ENCODE data around the gene SLC45A2. TPM values are rescaled to one million over a fixed set of nuclear protein-coding genes. Genes with fewer than 3 reads are reported as not detected.

The SLC45A2 gene
- total RNA-seq, 1 experiment from 2014 or later, result 0.28 TPM

GRCh38 chr5:34007621-34008600 lies 23.4 kb upstream of the SLC45A2 start, which contains the start of gene AMACR:
TSS of gene AMACR (minus strand) at chr5:34008050. CDS start at chr5:34008019, 31 bp downstream.
- Histone ChIP-seq H3K4me1 (ENCODE audit: insufficient read depth, low read length, poor library complexity, severe bottlenecking) (peaks cover 13% of the 10 kb centered on the region), H3K27me3 (replicated peaks; ENCODE audit: insufficient read depth, low read depth, low read length, poor library complexity) (no peaks in the 10 kb centered on the region), H3K27ac (ENCODE audit: low read depth, low read length, poor library complexity, severe bottlenecking) (peak within 1 kb of the TSS; percentile 82), H3K36me3 (ENCODE audit: insufficient read depth, low read length, poor library complexity, severe bottlenecking) (no peaks in the 10 kb centered on the region), H3K9me3 (ENCODE audit: low read depth, low read length, poor library complexity, severe bottlenecking) (no peaks in the 10 kb centered on the region), H3K4me3 (ENCODE audit: low read depth, low read length, poor library complexity, severe bottlenecking) (peak within 1 kb of the TSS; percentile 77)
- DNase-seq (ENCODE audit: low spot score), result peak; percentile 96
- TF ChIP-seq EZH2 (IDR thresholded peaks at IDR 0.05; ENCODE audit: borderline replicate concordance, low read depth, low read length, poor library complexity, severe bottlenecking), result no peak
- TF ChIP-seq, protein P1, sequence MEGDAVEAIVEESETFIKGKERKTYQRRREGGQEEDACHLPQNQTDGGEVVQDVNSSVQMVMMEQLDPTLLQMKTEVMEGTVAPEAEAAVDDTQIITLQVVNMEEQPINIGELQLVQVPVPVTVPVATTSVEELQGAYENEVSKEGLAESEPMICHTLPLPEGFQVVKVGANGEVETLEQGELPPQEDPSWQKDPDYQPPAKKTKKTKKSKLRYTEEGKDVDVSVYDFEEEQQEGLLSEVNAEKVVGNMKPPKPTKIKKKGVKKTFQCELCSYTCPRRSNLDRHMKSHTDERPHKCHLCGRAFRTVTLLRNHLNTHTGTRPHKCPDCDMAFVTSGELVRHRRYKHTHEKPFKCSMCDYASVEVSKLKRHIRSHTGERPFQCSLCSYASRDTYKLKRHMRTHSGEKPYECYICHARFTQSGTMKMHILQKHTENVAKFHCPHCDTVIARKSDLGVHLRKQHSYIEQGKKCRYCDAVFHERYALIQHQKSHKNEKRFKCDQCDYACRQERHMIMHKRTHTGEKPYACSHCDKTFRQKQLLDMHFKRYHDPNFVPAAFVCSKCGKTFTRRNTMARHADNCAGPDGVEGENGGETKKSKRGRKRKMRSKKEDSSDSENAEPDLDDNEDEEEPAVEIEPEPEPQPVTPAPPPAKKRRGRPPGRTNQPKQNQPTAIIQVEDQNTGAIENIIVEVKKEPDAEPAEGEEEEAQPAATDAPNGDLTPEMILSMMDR (conservative IDR thresholded peaks at IDR 0.05; ENCODE audit: low read depth, low read length), result no peak
- ChIA-PET CTCF (no interaction called here), POLR2A (ENCODE audit: low non-redundant PET) (interaction anchor here (0.7 kb wide), 2 partner anchors 12 to 921 kb away, joined by 3 to 4 read pairs; no protein-coding TSS in a partner anchor)
- BruUV-seq (replicated peaks), result no TSS peak
- intact Hi-C loops (cut with micrococcal nuclease; ENCODE audit: unreplicated experiment), result no loop called here

GRCh38 chr5:34007201-34007620 lies 22.7 kb upstream of the SLC45A2 start:
- no peaks in the 10 kb centered on the region for H3K9me3 ChIP-seq (ENCODE audit: low read depth, low read length, poor library complexity, severe bottlenecking)

GRCh38 chr5:34005681-34006080 lies 21.2 kb upstream of the SLC45A2 start:
- Histone ChIP-seq H3K9me3 (ENCODE audit: low read depth, low read length, poor library complexity, severe bottlenecking) (no peaks in the 10 kb centered on the region), H3K4me1 (ENCODE audit: insufficient read depth, low read length, poor library complexity, severe bottlenecking) (peaks cover 13% of the 10 kb centered on the region), H3K27me3 (replicated peaks; ENCODE audit: insufficient read depth, low read depth, low read length, poor library complexity) (no peaks in the 10 kb centered on the region), H3K27ac (ENCODE audit: low read depth, low read length, poor library complexity, severe bottlenecking) (no peak overlapping the region), H3K36me3 (ENCODE audit: insufficient read depth, low read length, poor library complexity, severe bottlenecking) (no peaks in the 10 kb centered on the region), H3K4me3 (ENCODE audit: low read depth, low read length, poor library complexity, severe bottlenecking) (no peak overlapping the region)
- no peak for DNase-seq (ENCODE audit: low spot score)
- TF ChIP-seq EZH2 (IDR thresholded peaks at IDR 0.05; ENCODE audit: borderline replicate concordance, low read depth, low read length, poor library complexity, severe bottlenecking), result no peak
- TF ChIP-seq, protein P1 (conservative IDR thresholded peaks at IDR 0.05; ENCODE audit: low read depth, low read length), result no peak
- BruUV-seq (replicated peaks), result no TSS peak
- intact Hi-C loops (cut with micrococcal nuclease; ENCODE audit: unreplicated experiment), result no loop called here
- POLR2A ChIA-PET (ENCODE audit: low non-redundant PET), result no interaction called here
- CTCF ChIA-PET, result no interaction called here

More at GRCh38 chr5:34007201-34007620, 22.7 kb upstream of the SLC45A2 start:
- BruUV-seq (replicated peaks), result TSS peak; percentile 46
- no peaks in the 10 kb centered on the region for H3K36me3 ChIP-seq (ENCODE audit: insufficient read depth, low read length, poor library complexity, severe bottlenecking)
- POLR2A ChIA-PET (ENCODE audit: low non-redundant PET), result no interaction called here
- no peaks in the 10 kb centered on the region for H3K27me3 ChIP-seq (replicated peaks; ENCODE audit: insufficient read depth, low read depth, low read length, poor library complexity)
- peaks cover 13% of the 10 kb centered on the region for H3K4me1 ChIP-seq (ENCODE audit: insufficient read depth, low read length, poor library complexity, severe bottlenecking)
- H3K4me3 ChIP-seq (ENCODE audit: low read depth, low read length, poor library complexity, severe bottlenecking), result peak overlapping the region; percentile 77
- TF ChIP-seq EZH2 (IDR thresholded peaks at IDR 0.05; ENCODE audit: borderline replicate concordance, low read depth, low read length, poor library complexity, severe bottlenecking), result no peak
- TF ChIP-seq, protein P1 (conservative IDR thresholded peaks at IDR 0.05; ENCODE audit: low read depth, low read length), result no peak
- DNase-seq (ENCODE audit: low spot score), result no peak
- intact Hi-C loops (cut with micrococcal nuclease; ENCODE audit: unreplicated experiment), result no loop called here
- CTCF ChIA-PET, result no interaction called here
- H3K27ac ChIP-seq (ENCODE audit: low read depth, low read length, poor library complexity, severe bottlenecking), result peak overlapping the region; percentile 82

All from A673 (cell line).